ENCODE measurements around the gene GLYAT. TPM values are rescaled to one million over a fixed set of nuclear protein-coding genes. Genes with fewer than 3 reads are reported as not detected.
A peak's percentile ranks its signal among the peaks of the same experiment; 100 is the strongest.

GLYAT gene
- polyA plus RNA-seq, 1 donor = 0.45 TPM

DNA sequence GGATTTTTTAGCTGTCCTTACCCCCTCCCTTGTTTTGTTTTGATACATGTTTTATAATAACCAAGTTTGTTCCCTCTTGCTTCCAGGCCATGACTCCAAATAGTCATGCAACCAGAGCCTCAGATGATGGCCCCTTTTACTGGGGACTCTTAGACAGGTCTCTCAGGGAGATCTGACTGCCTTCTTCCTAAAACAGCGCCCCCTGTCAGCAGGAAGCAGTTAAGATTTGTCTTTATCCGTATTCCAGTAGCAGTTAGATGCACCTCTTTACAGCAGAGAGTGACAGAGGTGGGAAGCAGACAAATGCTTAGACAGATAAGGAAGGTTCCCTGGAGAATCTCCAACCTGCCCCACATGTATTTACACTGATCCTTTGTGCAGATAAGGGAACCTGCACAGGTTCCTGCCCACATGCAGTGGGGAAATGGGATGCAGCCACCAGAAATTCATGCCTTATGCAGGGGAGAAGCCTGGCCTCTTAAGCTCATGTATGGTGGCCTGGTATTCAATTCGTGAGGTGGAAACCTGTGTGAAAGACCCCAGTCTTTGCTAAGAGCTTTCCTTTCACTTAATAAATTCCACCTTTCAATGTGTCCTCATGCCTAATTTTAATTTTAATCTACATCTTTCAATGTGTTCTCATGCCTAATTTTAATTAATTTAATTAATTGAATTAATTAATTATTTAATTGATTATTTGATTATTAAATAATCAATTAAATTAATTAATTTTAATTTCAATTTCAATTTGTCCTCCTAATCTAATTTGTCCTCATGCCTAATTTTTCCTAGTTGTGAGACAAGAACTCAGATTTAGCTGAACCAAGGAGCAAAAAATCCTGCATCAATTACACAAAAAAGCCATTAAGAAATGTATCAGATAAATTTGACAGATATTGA, 11.5 kb upstream of the GLYAT start:
- Histone ChIP-seq H3K27me3 (ENCODE audit: control insufficient read depth, insufficient read depth, low read length) (no peaks in the 10 kb centered on the region), H3K36me3 (ENCODE audit: control insufficient read depth, insufficient read depth, low read length) (no peaks in the 10 kb centered on the region), H3K27ac (ENCODE audit: low read length) (no peak overlapping the region), H3K4me3 (ENCODE audit: low read length) (no peak overlapping the region), H3K4me1 (ENCODE audit: control insufficient read depth, insufficient read depth, low read length) (no peaks in the 10 kb centered on the region), H3K9me3 (ENCODE audit: control insufficient read depth, low read depth, low read length) (no peaks in the 10 kb centered on the region)
- DNase-seq = no peak
- no CpG with 5 or more reads among the region's 3 CpGs for WGBS (ENCODE audit: insufficient coverage, low lambda C conversion rate)

- Histone ChIP-seq H3K9me3 (ENCODE audit: control insufficient read depth, low read depth, low read length) (no peaks in the 10 kb centered on the region), H3K36me3 (ENCODE audit: control insufficient read depth, insufficient read depth, low read length) (no peaks in the 10 kb centered on the region), H3K4me3 (ENCODE audit: low read length) (no peak overlapping the region), H3K4me1 (ENCODE audit: control insufficient read depth, insufficient read depth, low read length) (no peaks in the 10 kb centered on the region), H3K27ac (ENCODE audit: low read length) (no peak overlapping the region), H3K27me3 (ENCODE audit: control insufficient read depth, insufficient read depth, low read length) (no peaks in the 10 kb centered on the region)
- no CpG with 5 or more reads among the region's 2 CpGs for WGBS (ENCODE audit: insufficient coverage, low lambda C conversion rate)
- no peak for DNase-seq
Observed at GRCh38 chr11:58742140-58742539, 10.4 kb upstream of the GLYAT start.

DNA sequence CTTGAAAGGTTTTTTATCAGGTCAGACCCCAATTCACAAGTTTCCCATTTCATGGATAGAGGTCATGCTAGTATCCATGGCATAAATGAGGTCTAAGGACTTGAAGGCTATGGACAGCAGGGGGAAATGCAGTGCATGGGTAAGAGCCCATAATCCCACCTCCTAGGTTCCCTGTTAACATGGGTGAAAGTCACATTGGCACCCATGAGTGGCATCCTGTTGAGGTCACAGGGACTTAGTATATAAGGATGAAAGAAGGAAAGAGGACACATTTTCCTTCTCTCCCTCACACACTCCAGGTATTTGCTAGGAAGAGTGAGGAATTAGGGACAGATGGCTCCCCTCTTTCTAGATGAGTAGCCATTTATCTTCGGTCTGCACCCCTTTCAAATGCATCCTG, 9.4 kb upstream of the GLYAT start:
- no peaks in the 10 kb centered on the region for H3K36me3 ChIP-seq (ENCODE audit: control insufficient read depth, insufficient read depth, low read length)
- no peaks in the 10 kb centered on the region for H3K9me3 ChIP-seq (ENCODE audit: control insufficient read depth, low read depth, low read length)
- no peak overlapping the region for H3K27ac ChIP-seq (ENCODE audit: low read length)
- no peaks in the 10 kb centered on the region for H3K4me1 ChIP-seq (ENCODE audit: control insufficient read depth, insufficient read depth, low read length)
- no peak for DNase-seq
- no CpG with 5 or more reads among the region's 1 CpG for WGBS (ENCODE audit: insufficient coverage, low lambda C conversion rate)
- no peak overlapping the region for H3K4me3 ChIP-seq (ENCODE audit: low read length)
- no peaks in the 10 kb centered on the region for H3K27me3 ChIP-seq (ENCODE audit: control insufficient read depth, insufficient read depth, low read length)

GRCh38 chr11:58740447-58740846, 8.7 kb upstream of the GLYAT start:
- Histone ChIP-seq H3K36me3 (ENCODE audit: control insufficient read depth, insufficient read depth, low read length) (no peaks in the 10 kb centered on the region), H3K4me1 (ENCODE audit: control insufficient read depth, insufficient read depth, low read length) (no peaks in the 10 kb centered on the region), H3K27me3 (ENCODE audit: control insufficient read depth, insufficient read depth, low read length) (no peaks in the 10 kb centered on the region), H3K4me3 (ENCODE audit: low read length) (no peak overlapping the region), H3K9me3 (ENCODE audit: control insufficient read depth, low read depth, low read length) (no peaks in the 10 kb centered on the region), H3K27ac (ENCODE audit: low read length) (no peak overlapping the region)
- WGBS (ENCODE audit: insufficient coverage, low lambda C conversion rate) = no CpG with 5 or more reads among the region's 4 CpGs
- no peak for DNase-seq

GRCh38 chr11:58739725-58740430, 8.1 kb upstream of the GLYAT start:
- no peaks in the 10 kb centered on the region for H3K27me3 ChIP-seq (ENCODE audit: control insufficient read depth, insufficient read depth, low read length)
- no peak for DNase-seq
- 20% methylated on average over 1 of the region's 3 CpGs for WGBS (ENCODE audit: insufficient coverage, low lambda C conversion rate)
- no peaks in the 10 kb centered on the region for H3K36me3 ChIP-seq (ENCODE audit: control insufficient read depth, insufficient read depth, low read length)
- no peak overlapping the region for H3K4me3 ChIP-seq (ENCODE audit: low read length)
- no peak overlapping the region for H3K27ac ChIP-seq (ENCODE audit: low read length)
- no peaks in the 10 kb centered on the region for H3K9me3 ChIP-seq (ENCODE audit: control insufficient read depth, low read depth, low read length)
- no peaks in the 10 kb centered on the region for H3K4me1 ChIP-seq (ENCODE audit: control insufficient read depth, insufficient read depth, low read length)

- Histone ChIP-seq H3K9me3 (ENCODE audit: control insufficient read depth, low read depth, low read length) (no peaks in the 10 kb centered on the region), H3K27me3 (ENCODE audit: control insufficient read depth, insufficient read depth, low read length) (no peaks in the 10 kb centered on the region), H3K4me1 (ENCODE audit: control insufficient read depth, insufficient read depth, low read length) (peaks cover 11% of the 10 kb centered on the region), H3K4me3 (ENCODE audit: low read length) (no peak overlapping the region), H3K27ac (ENCODE audit: low read length) (no peak overlapping the region), H3K36me3 (ENCODE audit: control insufficient read depth, insufficient read depth, low read length) (no peaks in the 10 kb centered on the region)
- DNase-seq = no peak
- 65% methylated on average over 3 of the region's 4 CpGs for WGBS (ENCODE audit: insufficient coverage, low lambda C conversion rate)
Observed at GRCh38 chr11:58734681-58735490, 3.1 kb upstream of the GLYAT start.

DNA sequence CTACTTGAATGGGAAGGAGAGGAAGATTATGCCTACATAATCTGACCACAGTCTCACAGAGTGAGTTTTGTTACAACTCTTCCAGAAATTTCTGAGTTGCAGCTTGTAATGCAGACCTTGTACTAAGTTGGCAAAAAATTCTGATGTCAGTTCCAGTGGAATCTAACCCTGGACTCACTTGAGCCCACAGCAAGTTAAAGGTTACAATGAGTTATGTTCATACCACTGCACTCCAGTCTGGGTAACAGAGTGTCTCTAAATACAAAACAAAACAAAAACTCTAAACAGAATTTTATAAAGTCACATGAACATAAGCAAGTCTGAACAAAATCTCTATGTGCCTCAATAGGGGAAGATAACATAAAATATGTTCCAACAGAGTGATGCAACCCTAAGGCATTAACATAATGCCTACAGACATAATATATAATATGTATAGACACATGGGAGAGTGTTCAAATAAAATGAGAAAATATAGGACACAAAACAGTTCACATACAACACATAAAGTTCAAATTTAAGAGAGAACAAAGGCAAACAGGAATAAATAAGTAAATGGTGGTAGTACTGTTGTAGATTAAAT, 1.1 kb downstream of the GLYAT start:
- Histone ChIP-seq H3K9me3 (ENCODE audit: control insufficient read depth, low read depth, low read length) (no peaks in the 10 kb centered on the region), H3K4me3 (ENCODE audit: low read length) (no peak overlapping the region), H3K4me1 (ENCODE audit: control insufficient read depth, insufficient read depth, low read length) (peaks cover 37% of the 10 kb centered on the region), H3K27me3 (ENCODE audit: control insufficient read depth, insufficient read depth, low read length) (no peaks in the 10 kb centered on the region), H3K36me3 (ENCODE audit: control insufficient read depth, insufficient read depth, low read length) (no peaks in the 10 kb centered on the region), H3K27ac (ENCODE audit: low read length) (peak overlapping the region; percentile 5)
- peak in 1 of 2 donors; percentile 16 for DNase-seq

DNA sequence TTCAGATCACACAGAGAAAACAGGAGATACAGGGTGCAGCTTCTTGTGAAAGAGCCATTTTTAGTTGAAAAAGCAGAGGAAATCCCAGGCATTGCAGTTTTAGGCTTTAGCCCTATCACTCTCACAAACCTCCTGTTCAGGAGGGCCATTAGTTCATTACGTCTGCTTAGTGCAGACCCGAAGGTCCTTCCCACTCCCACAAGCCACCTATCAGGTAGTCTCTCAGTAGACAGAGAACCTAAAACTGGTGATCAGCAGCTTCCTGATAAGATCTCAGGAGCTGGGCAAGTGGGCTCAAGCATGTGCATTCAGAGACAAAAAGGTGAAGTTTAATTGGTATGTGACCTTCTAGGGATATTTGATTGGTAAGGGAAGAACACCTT, 4.3 kb downstream of the GLYAT start:
- no peak for DNase-seq
- no CpG with 5 or more reads among the region's 2 CpGs for WGBS (ENCODE audit: insufficient coverage, low lambda C conversion rate)
- peaks cover 33% of the 10 kb centered on the region for H3K4me1 ChIP-seq (ENCODE audit: control insufficient read depth, insufficient read depth, low read length)
- H3K4me3 ChIP-seq (ENCODE audit: low read length) = no peak overlapping the region
- H3K27me3 ChIP-seq (ENCODE audit: control insufficient read depth, insufficient read depth, low read length) = no peaks in the 10 kb centered on the region
- H3K9me3 ChIP-seq (ENCODE audit: control insufficient read depth, low read depth, low read length) = no peaks in the 10 kb centered on the region
- H3K27ac ChIP-seq (ENCODE audit: low read length) = peak overlapping the region; percentile 61
- H3K36me3 ChIP-seq (ENCODE audit: control insufficient read depth, insufficient read depth, low read length) = no peaks in the 10 kb centered on the region

DNA sequence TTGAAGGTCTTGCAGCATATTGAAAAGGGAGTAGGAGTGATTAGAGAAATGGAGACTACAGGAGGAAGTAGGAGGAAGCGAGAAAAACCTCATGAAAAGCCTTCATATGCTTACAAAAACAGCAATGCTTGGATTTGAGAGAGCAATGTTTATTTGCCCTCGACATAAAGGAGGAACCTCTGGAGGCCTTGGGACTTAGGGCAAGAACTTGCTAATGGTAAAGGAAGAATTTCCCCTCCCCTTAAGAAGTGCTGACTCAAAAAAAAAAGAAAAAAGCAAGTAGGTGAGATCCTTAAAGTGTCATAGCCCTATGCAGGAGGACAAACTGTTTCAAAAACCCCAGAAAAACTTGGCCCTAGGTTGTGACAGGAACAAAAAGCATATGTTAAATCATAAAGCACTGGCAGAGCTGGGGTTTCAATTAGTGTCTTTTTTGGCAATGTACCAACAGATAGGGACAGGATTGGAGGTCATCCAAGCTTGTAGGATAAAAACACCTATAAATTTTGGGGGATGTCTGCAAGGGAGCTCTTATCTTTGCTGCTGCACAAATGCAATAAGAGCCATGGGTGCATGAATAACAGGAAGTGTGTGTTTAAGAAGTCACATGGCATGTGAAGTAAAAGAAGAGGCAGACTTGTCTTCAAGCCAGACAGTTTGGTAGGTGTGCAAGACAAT, 4.9 kb downstream of the GLYAT start:
- no peaks in the 10 kb centered on the region for H3K27me3 ChIP-seq (ENCODE audit: control insufficient read depth, insufficient read depth, low read length)
- WGBS (ENCODE audit: insufficient coverage, low lambda C conversion rate) = 38% methylated on average over 1 of the region's 2 CpGs
- DNase-seq = peak in 1 of 2 donors; percentile 27
- peaks cover 27% of the 10 kb centered on the region for H3K4me1 ChIP-seq (ENCODE audit: control insufficient read depth, insufficient read depth, low read length)
- H3K27ac ChIP-seq (ENCODE audit: low read length) = peak overlapping the region; percentile 61
- no peak overlapping the region for H3K4me3 ChIP-seq (ENCODE audit: low read length)
- H3K36me3 ChIP-seq (ENCODE audit: control insufficient read depth, insufficient read depth, low read length) = no peaks in the 10 kb centered on the region
- H3K9me3 ChIP-seq (ENCODE audit: control insufficient read depth, low read depth, low read length) = no peaks in the 10 kb centered on the region
